ENCODE results near the gene NPHS1. TPM values are rescaled to one million over a fixed set of nuclear protein-coding genes. Genes with fewer than 3 reads are reported as not detected.

The NPHS1 gene, protein sequence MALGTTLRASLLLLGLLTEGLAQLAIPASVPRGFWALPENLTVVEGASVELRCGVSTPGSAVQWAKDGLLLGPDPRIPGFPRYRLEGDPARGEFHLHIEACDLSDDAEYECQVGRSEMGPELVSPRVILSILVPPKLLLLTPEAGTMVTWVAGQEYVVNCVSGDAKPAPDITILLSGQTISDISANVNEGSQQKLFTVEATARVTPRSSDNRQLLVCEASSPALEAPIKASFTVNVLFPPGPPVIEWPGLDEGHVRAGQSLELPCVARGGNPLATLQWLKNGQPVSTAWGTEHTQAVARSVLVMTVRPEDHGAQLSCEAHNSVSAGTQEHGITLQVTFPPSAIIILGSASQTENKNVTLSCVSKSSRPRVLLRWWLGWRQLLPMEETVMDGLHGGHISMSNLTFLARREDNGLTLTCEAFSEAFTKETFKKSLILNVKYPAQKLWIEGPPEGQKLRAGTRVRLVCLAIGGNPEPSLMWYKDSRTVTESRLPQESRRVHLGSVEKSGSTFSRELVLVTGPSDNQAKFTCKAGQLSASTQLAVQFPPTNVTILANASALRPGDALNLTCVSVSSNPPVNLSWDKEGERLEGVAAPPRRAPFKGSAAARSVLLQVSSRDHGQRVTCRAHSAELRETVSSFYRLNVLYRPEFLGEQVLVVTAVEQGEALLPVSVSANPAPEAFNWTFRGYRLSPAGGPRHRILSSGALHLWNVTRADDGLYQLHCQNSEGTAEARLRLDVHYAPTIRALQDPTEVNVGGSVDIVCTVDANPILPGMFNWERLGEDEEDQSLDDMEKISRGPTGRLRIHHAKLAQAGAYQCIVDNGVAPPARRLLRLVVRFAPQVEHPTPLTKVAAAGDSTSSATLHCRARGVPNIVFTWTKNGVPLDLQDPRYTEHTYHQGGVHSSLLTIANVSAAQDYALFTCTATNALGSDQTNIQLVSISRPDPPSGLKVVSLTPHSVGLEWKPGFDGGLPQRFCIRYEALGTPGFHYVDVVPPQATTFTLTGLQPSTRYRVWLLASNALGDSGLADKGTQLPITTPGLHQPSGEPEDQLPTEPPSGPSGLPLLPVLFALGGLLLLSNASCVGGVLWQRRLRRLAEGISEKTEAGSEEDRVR (N-terminal part only)
- not detected for polyA plus RNA-seq (2013)

- Histone ChIP-seq H3K27ac (ENCODE audit: insufficient read depth in 1 of 2, low read depth in 1 of 2, low read length in 2 of 2, poor library complexity in 1 of 2, severe bottlenecking in 2 of 2) (no peak within 1 kb of the TSS), H3K4me1 (ENCODE audit: control extremely low read depth in 1 of 4, control insufficient read depth in 4 of 4, insufficient read depth in 4 of 4, low read length in 3 of 4) (peaks cover 0 to 15% (median 12%) of the 10 kb centered on the region in 4 experiments), H3K4me3 (ENCODE audit: control insufficient read depth in 1 of 7, extremely low read depth in 1 of 7, insufficient read depth in 4 of 7, low read depth in 2 of 7, low read length in 6 of 7) (no peak within 1 kb of the TSS), H3K9me3 (ENCODE audit: control extremely low read depth in 1 of 5, control insufficient read depth in 4 of 5, insufficient read depth in 2 of 5, low read depth in 1 of 5, low read length in 4 of 5) (no peaks in the 10 kb centered on the region), H3K36me3 (ENCODE audit: control insufficient read depth in 4 of 4, insufficient read depth in 4 of 4, low read length in 3 of 4) (no peaks in the 10 kb centered on the region), H3K27me3 (replicated peaks in 2 of 5; ENCODE audit: control insufficient read depth in 4 of 5, insufficient read depth in 5 of 5, low read length in 4 of 5) (peaks cover 0 to 91% (median 24%) of the 10 kb centered on the region in 5 experiments)
- DNase-seq = no peak
- CTCF ChIA-PET = no interaction called here
- POLR2A ChIA-PET = no interaction called here
- WGBS (ENCODE audit: insufficient coverage) = 82% methylated on average over 9 of the region's 9 CpGs
These were observed at the start of gene NPHS1 for GRCh38 chr19:35852029-35852780. Gene NPHS1, minus strand, starts transcription at chr19:35852504. Its CDS starts 667 bp downstream, at chr19:35851837.

GRCh38 chr19:35901055-35901644 lies 48.8 kb upstream of the NPHS1 start:
- Histone ChIP-seq H3K27ac (ENCODE audit: insufficient read depth in 1 of 2, low read depth in 1 of 2, low read length in 2 of 2, poor library complexity in 1 of 2, severe bottlenecking in 2 of 2) (peak overlapping the region; percentile 91 to 94), H3K4me1 (ENCODE audit: control extremely low read depth in 1 of 4, control insufficient read depth in 4 of 4, insufficient read depth in 4 of 4, low read length in 3 of 4) (peaks cover 15 to 69% (median 64%) of the 10 kb centered on the region in 4 experiments), H3K9me3 (ENCODE audit: control extremely low read depth in 1 of 5, control insufficient read depth in 4 of 5, insufficient read depth in 2 of 5, low read depth in 1 of 5, low read length in 4 of 5) (no peaks in the 10 kb centered on the region), H3K27me3 (replicated peaks in 2 of 5; ENCODE audit: control insufficient read depth in 4 of 5, insufficient read depth in 5 of 5, low read length in 4 of 5) (no peaks in the 10 kb centered on the region), H3K36me3 (ENCODE audit: control insufficient read depth in 4 of 4, insufficient read depth in 4 of 4, low read length in 3 of 4) (peaks cover 0 to 26% (median 13%) of the 10 kb centered on the region in 4 experiments), H3K4me3 (ENCODE audit: control insufficient read depth in 1 of 7, extremely low read depth in 1 of 7, insufficient read depth in 4 of 7, low read depth in 2 of 7, low read length in 6 of 7) (peak overlapping the region in 6 of 7 experiments; percentile 72 to 90 (median 85))
- no peak for DNase-seq
- POLR2A ChIA-PET = interaction anchor here (0.6 to 2.1 kb wide), 5 partner anchors 8 to 30 kb away, joined by 3 to 15 read pairs (median 5); no protein-coding TSS in a partner anchor
- CTCF ChIA-PET = interaction anchor here (0.9 kb wide), 1 partner anchor 13 kb away, joined by 3 read pairs; no protein-coding TSS in a partner anchor
- no CpG with 5 or more reads among the region's 2 CpGs for WGBS (ENCODE audit: insufficient coverage)

- CTCF ChIA-PET = no interaction called here
These were observed 47.4 kb upstream of the NPHS1 start for GRCh38 chr19:35899547-35900214.

DNA sequence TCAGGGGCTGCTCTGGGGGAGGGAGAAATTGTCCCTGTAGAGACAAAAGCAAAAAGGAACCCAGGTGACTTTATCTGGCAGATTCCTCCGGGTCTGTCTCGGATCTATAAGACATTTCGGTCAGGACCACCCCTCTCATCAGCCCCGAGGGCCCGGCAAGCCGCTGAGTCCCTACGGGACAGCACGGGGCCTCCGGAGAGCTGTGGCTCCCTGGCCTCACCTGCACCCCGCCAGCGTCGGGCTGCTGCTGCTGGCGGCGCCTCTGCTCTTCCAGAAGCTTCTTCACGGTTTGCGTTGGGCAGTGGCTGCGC lies 46.1 kb upstream of the NPHS1 start:
- ChIA-PET CTCF (interaction anchor here (0.8 to 3.1 kb wide), 4 partner anchors 11 to 34 kb away, joined by 3 to 20 read pairs (median 4); no protein-coding TSS in a partner anchor), POLR2A (interaction anchor here (1.2 kb wide), 1 partner anchor 11 kb away, joined by 5 read pairs; no protein-coding TSS in a partner anchor)
- no peak for DNase-seq
- peak overlapping the region; percentile 72 to 90 (median 84) for H3K4me3 ChIP-seq (ENCODE audit: control insufficient read depth in 1 of 7, extremely low read depth in 1 of 7, insufficient read depth in 4 of 7, low read depth in 2 of 7, low read length in 6 of 7)
- H3K4me1 ChIP-seq (ENCODE audit: control extremely low read depth in 1 of 4, control insufficient read depth in 4 of 4, insufficient read depth in 4 of 4, low read length in 3 of 4) = peaks cover 10 to 46% (median 43%) of the 10 kb centered on the region in 4 experiments
- peaks cover 0 to 48% (median 29%) of the 10 kb centered on the region in 4 experiments for H3K36me3 ChIP-seq (ENCODE audit: control insufficient read depth in 4 of 4, insufficient read depth in 4 of 4, low read length in 3 of 4)
- H3K27ac ChIP-seq (ENCODE audit: insufficient read depth in 1 of 2, low read depth in 1 of 2, low read length in 2 of 2, poor library complexity in 1 of 2, severe bottlenecking in 2 of 2) = peak overlapping the region; percentile 91 to 94
- H3K27me3 ChIP-seq (replicated peaks in 2 of 5; ENCODE audit: control insufficient read depth in 4 of 5, insufficient read depth in 5 of 5, low read length in 4 of 5) = no peaks in the 10 kb centered on the region
- H3K9me3 ChIP-seq (ENCODE audit: control extremely low read depth in 1 of 5, control insufficient read depth in 4 of 5, insufficient read depth in 2 of 5, low read depth in 1 of 5, low read length in 4 of 5) = no peaks in the 10 kb centered on the region
- 17% methylated on average over 14 of the region's 17 CpGs for WGBS (ENCODE audit: insufficient coverage)

More at GRCh38 chr19:35899547-35900214, 47.4 kb upstream of the NPHS1 start:
- Histone ChIP-seq H3K27ac (ENCODE audit: insufficient read depth in 1 of 2, low read depth in 1 of 2, low read length in 2 of 2, poor library complexity in 1 of 2, severe bottlenecking in 2 of 2) (peak overlapping the region; percentile 91 to 94), H3K4me1 (ENCODE audit: control extremely low read depth in 1 of 4, control insufficient read depth in 4 of 4, insufficient read depth in 4 of 4, low read length in 3 of 4) (peaks cover 12 to 59% (median 55%) of the 10 kb centered on the region in 4 experiments), H3K27me3 (replicated peaks in 2 of 5; ENCODE audit: control insufficient read depth in 4 of 5, insufficient read depth in 5 of 5, low read length in 4 of 5) (no peaks in the 10 kb centered on the region), H3K36me3 (ENCODE audit: control insufficient read depth in 4 of 4, insufficient read depth in 4 of 4, low read length in 3 of 4) (peaks cover 0 to 36% (median 23%) of the 10 kb centered on the region in 4 experiments), H3K4me3 (ENCODE audit: control insufficient read depth in 1 of 7, extremely low read depth in 1 of 7, insufficient read depth in 4 of 7, low read depth in 2 of 7, low read length in 6 of 7) (peak overlapping the region; percentile 72 to 90 (median 84)), H3K9me3 (ENCODE audit: control extremely low read depth in 1 of 5, control insufficient read depth in 4 of 5, insufficient read depth in 2 of 5, low read depth in 1 of 5, low read length in 4 of 5) (no peaks in the 10 kb centered on the region)
- 0% methylated on average over 24 of the region's 43 CpGs for WGBS (ENCODE audit: insufficient coverage)
- POLR2A ChIA-PET = interaction anchor here (1.1 to 2.1 kb wide), 4 partner anchors 10 to 31 kb away, joined by 3 to 15 read pairs (median 7); no protein-coding TSS in a partner anchor
- DNase-seq = peak; percentile 80 to 92 (median 91)

DNA sequence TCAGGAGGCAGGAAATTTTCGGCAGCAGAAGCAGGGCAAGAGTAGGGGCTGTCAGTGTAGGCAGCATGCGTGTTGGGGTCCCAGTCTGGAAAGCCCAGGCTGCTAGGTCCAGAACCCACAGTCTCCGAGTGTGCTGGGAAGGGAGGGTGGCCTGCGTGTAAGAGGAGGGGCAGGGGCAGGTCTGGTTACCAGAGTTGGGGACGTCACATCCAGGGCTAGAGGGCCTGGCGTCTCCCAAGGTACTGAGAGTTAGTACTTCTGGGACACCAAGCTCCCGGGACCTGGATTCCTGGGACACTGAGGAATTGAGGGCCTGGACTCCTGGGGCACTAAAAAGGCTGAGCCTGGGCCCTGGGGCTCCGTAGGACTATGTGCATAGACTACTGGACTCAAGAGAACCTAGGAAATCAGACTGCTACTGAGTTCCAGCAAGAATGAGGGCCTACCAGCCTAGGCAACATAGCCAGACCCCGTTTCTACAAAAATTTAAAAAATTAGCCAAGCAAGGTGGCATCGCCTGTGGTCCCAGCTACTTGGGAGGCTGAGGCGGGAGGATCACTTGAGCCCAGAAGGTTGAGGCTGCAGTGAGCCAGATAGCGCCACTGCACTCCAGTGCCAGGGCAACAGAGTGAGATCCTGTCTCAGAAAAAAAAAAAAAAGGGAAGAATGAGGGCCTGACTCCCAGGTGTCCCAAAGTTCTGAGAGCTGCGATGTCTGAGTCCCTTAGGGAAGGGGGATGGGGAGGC lies 45.6 kb upstream of the NPHS1 start:
- Histone ChIP-seq H3K9me3 (ENCODE audit: control extremely low read depth in 1 of 5, control insufficient read depth in 4 of 5, insufficient read depth in 2 of 5, low read depth in 1 of 5, low read length in 4 of 5) (no peaks in the 10 kb centered on the region), H3K4me1 (ENCODE audit: control extremely low read depth in 1 of 4, control insufficient read depth in 4 of 4, insufficient read depth in 4 of 4, low read length in 3 of 4) (peaks cover 10 to 41% (median 37%) of the 10 kb centered on the region in 4 experiments), H3K4me3 (ENCODE audit: control insufficient read depth in 1 of 7, extremely low read depth in 1 of 7, insufficient read depth in 4 of 7, low read depth in 2 of 7, low read length in 6 of 7) (peak overlapping the region in 6 of 7 experiments; percentile 72 to 90 (median 85)), H3K27ac (ENCODE audit: insufficient read depth in 1 of 2, low read depth in 1 of 2, low read length in 2 of 2, poor library complexity in 1 of 2, severe bottlenecking in 2 of 2) (peak overlapping the region in 1 of 2 experiments; percentile 94), H3K27me3 (replicated peaks in 2 of 5; ENCODE audit: control insufficient read depth in 4 of 5, insufficient read depth in 5 of 5, low read length in 4 of 5) (no peaks in the 10 kb centered on the region), H3K36me3 (ENCODE audit: control insufficient read depth in 4 of 4, insufficient read depth in 4 of 4, low read length in 3 of 4) (peaks cover 0 to 54% (median 32%) of the 10 kb centered on the region in 4 experiments)
- CTCF ChIA-PET = interaction anchor here (0.8 to 3.1 kb wide), 5 partner anchors 11 to 35 kb away, joined by 3 to 20 read pairs (median 6); no protein-coding TSS in a partner anchor
- POLR2A ChIA-PET = interaction anchor here (0.5 to 1.2 kb wide), 3 partner anchors 11 to 116 kb away, joined by 3 to 5 read pairs (median 3); partner anchors contain the start of gene ALKBH6
- no peak for DNase-seq
- 98% methylated on average over 9 of the region's 13 CpGs for WGBS (ENCODE audit: insufficient coverage)
